A549 (cell line): Measurements from ENCODE around the gene ZNF362. TPM values are rescaled to one million over a fixed set of nuclear protein-coding genes. Genes with fewer than 3 reads are reported as not detected.

Source experiments
- ATAC-seq, 2 experiments: fragments of 200-7000 bp in 1 of 2; fragments of >200 bp in 1 of 2; cut with Nextera tagmentation in 1 of 2; cut with Tn5 transposase in 1 of 2; 3 replicates each; pipeline versions ENCODE4 v1.8.0 to v1.9.1; 2018 to 2020; ENCODE audit warnings: mild to moderate bottlenecking in 1 of 2, moderate library complexity in 1 of 2
- CTCF ChIA-PET: fragments of 300-600 bp; sonication (Branson Sonifier 250); formaldehyde crosslinking; extraction: SDS; loops from one replicate; lab custom pipeline; 2021; ENCODE audit warnings: antibody characterized with exemption, inconsistent platforms; lab: Yijun Ruan, JAX
- POLR2A ChIA-PET: fragments of 350-600 bp; formaldehyde crosslinking; extraction: SDS; loops from one replicate; lab custom pipeline; 2021; ENCODE audit warnings: antibody characterized with exemption, inconsistent platforms; lab: Yijun Ruan, JAX
- DNase-seq, 2 experiments: peaks; one replicate each; pipeline versions ENCODE4 v3.0.0 to v3.0.0-alpha.2; 2011 to 2016; ENCODE audit warnings: low read depth in 1 of 2, low spot score in 1 of 2
- FAIRE-seq: peaks from 2 replicates; lab custom pipeline; 2011; peaks lifted over from hg19 to GRCh38; lab: Jason Lieb, UNC
- H3K27ac ChIP-seq, 2 experiments: fragments of >200 bp; sonication (Bioruptor Twin); formaldehyde crosslinking; 3 replicates each; pipeline ENCODE4 v1.5.1; 2016 to 2017
- H3K4me1 ChIP-seq: fragments of >200 bp; sonication (Bioruptor Twin); formaldehyde crosslinking; 3 replicates; pipeline ENCODE4 v1.6.1; 2016
- H3K4me2 ChIP-seq: fragments of >200 bp; sonication (Bioruptor Twin); formaldehyde crosslinking; 3 replicates; pipeline ENCODE4 v1.6.1; 2016
- H3K4me3 ChIP-seq: fragments of >200 bp; sonication (Bioruptor Twin); formaldehyde crosslinking; 3 replicates; pipeline ENCODE4 v1.5.1; 2016
- H3K9me3 ChIP-seq: fragments of >200 bp; sonication (Bioruptor Twin); formaldehyde crosslinking; 3 replicates; pipeline ENCODE4 v1.6.1; 2016
- EHMT2 ChIP-seq: fragments of 200-600 bp; sonication (generic); IDR thresholded peaks from 2 replicates; pipeline ENCODE4 v1.6.1; 2016; ENCODE audit warnings: antibody characterized with exemption, low read depth, mild to moderate bottlenecking, moderate library complexity
- EP300 ChIP-seq, 2 experiments: fragments of >200 bp; sonication (Bioruptor Twin); formaldehyde crosslinking; IDR thresholded peaks; 2 replicates in 1 of 2; 3 replicates in 1 of 2; pipeline ENCODE4 v1.6.1; 2016 to 2017
- ESRRA ChIP-seq: fragments of 150-350 bp; IDR thresholded peaks from 2 replicates; pipeline ENCODE4 v1.6.1; 2014; ENCODE audit warnings: mild to moderate bottlenecking, low read length, borderline replicate concordance
- FOSL2 ChIP-seq, 2 experiments: fragments of 450-650 bp in 1 of 2; fragments of >200 bp in 1 of 2; sonication (Bioruptor Twin) in 1 of 2; formaldehyde crosslinking; IDR thresholded peaks; 2 replicates each; pipeline versions ENCODE4 v1.5.0 to v1.6.1; 2016 to 2020; ENCODE audit warnings: mild to moderate bottlenecking in 1 of 2, moderate library complexity in 1 of 2
- GATA3 ChIP-seq: IDR thresholded peaks from 2 replicates; pipeline ENCODE4 v1.6.1; 2012; ENCODE audit warnings: borderline replicate concordance
- HMGXB4 ChIP-seq: fragments of 250-450 bp; sonication (Bioruptor Pico); IDR thresholded peaks from 2 replicates; pipeline ENCODE4 v1.5.0; 2021; ENCODE audit warnings: mild to moderate bottlenecking, moderate library complexity, borderline replicate concordance
- HOXB13 ChIP-seq: fragments of 250-450 bp; sonication (Bioruptor Pico); IDR thresholded peaks from 2 replicates; pipeline ENCODE4 v1.5.0; 2020; ENCODE audit warnings: low read depth, mild to moderate bottlenecking, moderate library complexity
- JUN ChIP-seq, 2 experiments: fragments of >200 bp; sonication (Bioruptor Twin); formaldehyde crosslinking; IDR thresholded peaks; 2 replicates in 1 of 2; 3 replicates in 1 of 2; pipeline ENCODE4 v1.6.1; 2016 to 2017
- JUNB ChIP-seq: fragments of >200 bp; sonication (Bioruptor Twin); formaldehyde crosslinking; IDR thresholded peaks from 2 replicates; pipeline ENCODE4 v1.6.1; 2016
- KDM1A ChIP-seq: fragments of 200-600 bp; sonication (generic); IDR thresholded peaks from 2 replicates; pipeline ENCODE4 v1.6.1; 2016; ENCODE audit warnings: low read depth, mild to moderate bottlenecking
- KDM5A ChIP-seq: fragments of 200-600 bp; sonication (generic); IDR thresholded peaks from 2 replicates; pipeline ENCODE4 v1.6.1; 2016; ENCODE audit warnings: antibody characterized with exemption, mild to moderate bottlenecking
- MAFK ChIP-seq: fragments of 450-650 bp; IDR thresholded peaks from 2 replicates; pipeline ENCODE4 v1.6.1; 2014; ENCODE audit not compliant: partially characterized antibody
- NPAS2 ChIP-seq: fragments of 250-450 bp; sonication (Bioruptor Pico); IDR thresholded peaks from 2 replicates; pipeline ENCODE4 v1.8.0; 2022; ENCODE audit warnings: mild to moderate bottlenecking, moderate library complexity, borderline replicate concordance
- PHF8 ChIP-seq: fragments of 200-600 bp; sonication (generic); IDR thresholded peaks from 2 replicates; pipeline ENCODE4 v1.6.1; 2016; ENCODE audit warnings: low read depth, mild to moderate bottlenecking, antibody characterized with exemption, moderate library complexity, borderline replicate concordance
- RAD21 ChIP-seq, 2 experiments: fragments of >200 bp in 1 of 2; sonication (Bioruptor Twin) in 1 of 2; formaldehyde crosslinking in 1 of 2; IDR thresholded peaks in 1 of 2; conservative IDR thresholded peaks in 1 of 2; 2 replicates in 1 of 2; 3 replicates in 1 of 2; pipeline ENCODE4 v1.6.1; 2012 to 2018; ENCODE audit warnings: inconsistent platforms in 1 of 2
- RCOR1 ChIP-seq: fragments of 150-350 bp; IDR thresholded peaks from 2 replicates; pipeline ENCODE4 v1.6.1; 2014; ENCODE audit warnings: antibody characterized with exemption, low read length, low read depth
- SMC3 ChIP-seq: fragments of >200 bp; sonication (Bioruptor Twin); formaldehyde crosslinking; IDR thresholded peaks from 3 replicates; pipeline ENCODE4 v1.6.1; 2018; ENCODE audit warnings: inconsistent platforms
- TFCP2L1 ChIP-seq: fragments of 250-450 bp; sonication (Bioruptor Pico); IDR thresholded peaks from 2 replicates; pipeline ENCODE4 v1.5.0; 2021; ENCODE audit warnings: mild to moderate bottlenecking
- ZC3H11A ChIP-seq: fragments of 450-650 bp; IDR thresholded peaks from 2 replicates; pipeline ENCODE4 v1.6.1; 2014; ENCODE audit warnings: antibody characterized with exemption, mild to moderate bottlenecking
- ZNF302 ChIP-seq: fragments of 250-450 bp; sonication (Bioruptor Pico); IDR thresholded peaks from 2 replicates; pipeline ENCODE4 v1.9.0; 2021; ENCODE audit warnings: inconsistent platforms, mild to moderate bottlenecking, moderate library complexity
- WGBS: methylation state at CpG from one replicate; pipeline ENCODE4 v1.1.6; 2017; ENCODE audit errors: missing lambda C conversion rate; 5-methylcytosine and 5-hydroxymethylcytosine counted together
- polyA plus RNA-seq, 4 experiments: library from polyadenylated mRNA; depleted of rRNA in 3 of 4; stranded (reverse); fragments of >200 nt; fragmentation: RNase III in 1 of 4; extraction: RNeasy Plus Mini Kit Qiagen cat#74134 plus additional on column Dnase treatment in 1 of 4; gene quantifications; 2 replicates in 3 of 4; 3 replicates in 1 of 4; pipeline ENCODE4 v1.2.3, GENCODE V29; 2011 to 2017
- TF ChIP-seq, protein P1 (sequence below): IDR thresholded peaks from 2 replicates; pipeline ENCODE4 v1.6.1; 2012
- TF ChIP-seq, protein P2 (sequence below): IDR thresholded peaks from 2 replicates; pipeline ENCODE4 v1.6.1; 2012
- TF ChIP-seq, protein P3 (sequence below): fragments of 450-650 bp; IDR thresholded peaks from 2 replicates; pipeline ENCODE4 v1.6.1; 2014; ENCODE audit warnings: antibody characterized with exemption
- TF ChIP-seq, protein P4 (sequence below): IDR thresholded peaks from 2 replicates; pipeline ENCODE4 v1.6.1; 2012; ENCODE audit warnings: low read depth, borderline replicate concordance
- TF ChIP-seq, protein P5 (sequence below): fragments of 150-350 bp; IDR thresholded peaks from 2 replicates; pipeline ENCODE4 v1.6.1; 2014; ENCODE audit warnings: low read depth, mild to moderate bottlenecking, low read length

Gene ZNF362
- polyA plus RNA-seq, 2 of the 4 experiments (the other 2 are of a cell fraction), result 4.8 to 7.9 TPM

DNA sequence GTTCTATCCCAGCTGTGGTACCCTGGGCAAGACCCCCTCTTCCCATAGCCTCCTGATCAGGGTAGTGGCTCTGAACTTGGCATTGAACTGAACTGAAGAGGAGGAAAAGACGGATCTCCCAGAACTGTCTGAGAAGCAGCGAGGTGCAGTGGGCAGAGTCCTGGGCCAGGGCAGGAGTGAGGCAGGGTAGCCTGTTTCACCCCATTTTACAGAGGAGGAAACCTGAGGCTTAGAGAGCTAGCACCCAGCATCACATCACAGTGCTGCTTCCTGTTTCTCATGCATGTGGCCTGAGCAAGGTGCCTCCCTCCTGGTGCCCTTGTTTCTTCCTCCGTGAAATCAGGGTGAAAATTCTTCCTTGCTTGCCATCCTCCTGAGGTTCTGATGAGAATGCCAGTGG lies 17.1 kb downstream of the ZNF362 start:
- H3K4me2 ChIP-seq, result no peak overlapping the region
- H3K4me3 ChIP-seq, result no peak overlapping the region
- no peaks in the 10 kb centered on the region for H3K4me1 ChIP-seq
- CTCF ChIA-PET, result interaction anchor here (1.8 kb wide), 1 partner anchor 22 kb away, joined by 7 read pairs; no protein-coding TSS in a partner anchor
- POLR2A ChIA-PET, result no interaction called here
- no peak for ATAC-seq
- FAIRE-seq, result no peak
- no peak for DNase-seq
- 98% methylated on average over 3 of the region's 3 CpGs for WGBS
- H3K27ac ChIP-seq, result no peak overlapping the region
- TF ChIP-seq ZC3H11A, result no peak
- no peaks in the 10 kb centered on the region for H3K9me3 ChIP-seq

DNA sequence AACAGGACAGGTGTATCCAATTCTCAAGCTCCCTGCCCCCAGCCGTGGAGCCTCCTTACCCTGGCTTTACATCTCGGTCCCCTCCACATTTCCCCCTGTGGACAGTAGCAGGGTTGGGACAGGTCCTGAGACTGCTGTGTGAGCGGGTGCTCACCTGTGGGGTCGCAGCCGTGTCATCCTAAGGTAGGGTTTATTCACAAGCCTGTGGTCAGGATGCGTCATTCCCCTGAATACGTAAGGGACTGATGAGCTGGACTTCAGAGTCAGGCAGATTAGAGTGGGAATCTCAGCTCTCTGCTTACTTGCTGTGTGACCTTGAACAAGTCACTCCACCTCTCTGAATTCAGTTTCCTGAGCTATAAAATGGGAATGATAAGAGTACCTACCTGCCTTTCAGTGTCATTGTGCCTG lies 17.7 kb downstream of the ZNF362 start:
- no peaks in the 10 kb centered on the region for H3K4me1 ChIP-seq
- H3K4me2 ChIP-seq, result no peak overlapping the region
- CTCF ChIA-PET, result interaction anchor here (1.0 to 1.8 kb wide), 2 partner anchors 22 to 197 kb away, joined by 3 to 7 read pairs; no protein-coding TSS in a partner anchor
- DNase-seq (no peak), FAIRE-seq (no peak), ATAC-seq (no peak)
- no peak overlapping the region for H3K4me3 ChIP-seq
- no peak overlapping the region for H3K27ac ChIP-seq
- TF ChIP-seq JUN (IDR thresholded peaks at IDR 0.05), result no peak
- TF ChIP-seq ESRRA, result no peak
- TF ChIP-seq KDM5A, result no peak
- no peak for TF ChIP-seq RCOR1
- no peak for TF ChIP-seq TFCP2L1 (CRISPR knock-in tag)
- TF ChIP-seq, protein P1, sequence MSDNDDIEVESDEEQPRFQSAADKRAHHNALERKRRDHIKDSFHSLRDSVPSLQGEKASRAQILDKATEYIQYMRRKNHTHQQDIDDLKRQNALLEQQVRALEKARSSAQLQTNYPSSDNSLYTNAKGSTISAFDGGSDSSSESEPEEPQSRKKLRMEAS, result no peak
- TF ChIP-seq, protein P2, sequence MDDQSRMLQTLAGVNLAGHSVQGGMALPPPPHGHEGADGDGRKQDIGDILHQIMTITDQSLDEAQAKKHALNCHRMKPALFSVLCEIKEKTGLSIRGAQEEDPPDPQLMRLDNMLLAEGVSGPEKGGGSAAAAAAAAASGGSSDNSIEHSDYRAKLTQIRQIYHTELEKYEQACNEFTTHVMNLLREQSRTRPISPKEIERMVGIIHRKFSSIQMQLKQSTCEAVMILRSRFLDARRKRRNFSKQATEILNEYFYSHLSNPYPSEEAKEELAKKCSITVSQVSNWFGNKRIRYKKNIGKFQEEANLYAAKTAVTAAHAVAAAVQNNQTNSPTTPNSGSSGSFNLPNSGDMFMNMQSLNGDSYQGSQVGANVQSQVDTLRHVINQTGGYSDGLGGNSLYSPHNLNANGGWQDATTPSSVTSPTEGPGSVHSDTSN, result no peak
- TF ChIP-seq EHMT2, result no peak
- TF ChIP-seq, protein P3, sequence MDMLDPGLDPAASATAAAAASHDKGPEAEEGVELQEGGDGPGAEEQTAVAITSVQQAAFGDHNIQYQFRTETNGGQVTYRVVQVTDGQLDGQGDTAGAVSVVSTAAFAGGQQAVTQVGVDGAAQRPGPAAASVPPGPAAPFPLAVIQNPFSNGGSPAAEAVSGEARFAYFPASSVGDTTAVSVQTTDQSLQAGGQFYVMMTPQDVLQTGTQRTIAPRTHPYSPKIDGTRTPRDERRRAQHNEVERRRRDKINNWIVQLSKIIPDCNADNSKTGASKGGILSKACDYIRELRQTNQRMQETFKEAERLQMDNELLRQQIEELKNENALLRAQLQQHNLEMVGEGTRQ, result no peak
- no peak for TF ChIP-seq GATA3
- TF ChIP-seq FOSL2 (IDR thresholded peaks at IDR 0.05), result no peak
- TF ChIP-seq FOSL2 (CRISPR knock-in tag; IDR thresholded peaks at IDR 0.05), result no peak
- TF ChIP-seq, protein P4, sequence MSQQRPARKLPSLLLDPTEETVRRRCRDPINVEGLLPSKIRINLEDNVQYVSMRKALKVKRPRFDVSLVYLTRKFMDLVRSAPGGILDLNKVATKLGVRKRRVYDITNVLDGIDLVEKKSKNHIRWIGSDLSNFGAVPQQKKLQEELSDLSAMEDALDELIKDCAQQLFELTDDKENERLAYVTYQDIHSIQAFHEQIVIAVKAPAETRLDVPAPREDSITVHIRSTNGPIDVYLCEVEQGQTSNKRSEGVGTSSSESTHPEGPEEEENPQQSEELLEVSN, result no peak
- TF ChIP-seq PHF8, result no peak
- no peak for TF ChIP-seq ZNF302 (CRISPR knock-in tag)
- TF ChIP-seq SMC3, result no peak
- no peak for TF ChIP-seq KDM1A
- no peak for TF ChIP-seq MAFK
- TF ChIP-seq, protein P5, sequence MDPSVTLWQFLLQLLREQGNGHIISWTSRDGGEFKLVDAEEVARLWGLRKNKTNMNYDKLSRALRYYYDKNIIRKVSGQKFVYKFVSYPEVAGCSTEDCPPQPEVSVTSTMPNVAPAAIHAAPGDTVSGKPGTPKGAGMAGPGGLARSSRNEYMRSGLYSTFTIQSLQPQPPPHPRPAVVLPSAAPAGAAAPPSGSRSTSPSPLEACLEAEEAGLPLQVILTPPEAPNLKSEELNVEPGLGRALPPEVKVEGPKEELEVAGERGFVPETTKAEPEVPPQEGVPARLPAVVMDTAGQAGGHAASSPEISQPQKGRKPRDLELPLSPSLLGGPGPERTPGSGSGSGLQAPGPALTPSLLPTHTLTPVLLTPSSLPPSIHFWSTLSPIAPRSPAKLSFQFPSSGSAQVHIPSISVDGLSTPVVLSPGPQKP, result no peak
- no peak for TF ChIP-seq NPAS2 (CRISPR knock-in tag)
- TF ChIP-seq JUNB, result no peak
- POLR2A ChIA-PET, result no interaction called here
- WGBS, result 76% methylated on average over 5 of the region's 7 CpGs
- H3K9me3 ChIP-seq, result no peaks in the 10 kb centered on the region

- ATAC-seq (no peak), FAIRE-seq (no peak)
- H3K9me3 ChIP-seq, result no peaks in the 10 kb centered on the region
- TF ChIP-seq RAD21 (conservative IDR thresholded peaks at IDR 0.05 in 1 of 2, IDR thresholded peaks at IDR 0.05 in 1 of 2) (no peak), HOXB13 (CRISPR knock-in tag) (no peak), KDM1A (no peak), EP300 (IDR thresholded peaks at IDR 0.05) (no peak), HMGXB4 (CRISPR knock-in tag) (no peak)
Measured at GRCh38 chr1:33274446-33274845, 18.2 kb downstream of the ZNF362 start.

More at GRCh38 chr1:33274446-33274845, 18.2 kb downstream of the ZNF362 start:
- H3K4me2 ChIP-seq, result no peak overlapping the region
- CTCF ChIA-PET, result interaction anchor here (1.0 to 1.8 kb wide), 2 partner anchors 21 to 196 kb away, joined by 3 to 7 read pairs; no protein-coding TSS in a partner anchor
- no peak overlapping the region for H3K4me3 ChIP-seq
- no peak overlapping the region for H3K27ac ChIP-seq
- WGBS, result 97% methylated on average over 1 of the region's 1 CpG
- DNase-seq, result no peak
- H3K4me1 ChIP-seq, result no peaks in the 10 kb centered on the region
- POLR2A ChIA-PET, result no interaction called here
